ENCODE measurements around the gene CEL.
"Not testable (repeated sequence)": the region's sequence is repeated elsewhere in the genome, so short reads cannot be mapped to it uniquely, and the experiment has no call there.

CEL gene

DNA sequence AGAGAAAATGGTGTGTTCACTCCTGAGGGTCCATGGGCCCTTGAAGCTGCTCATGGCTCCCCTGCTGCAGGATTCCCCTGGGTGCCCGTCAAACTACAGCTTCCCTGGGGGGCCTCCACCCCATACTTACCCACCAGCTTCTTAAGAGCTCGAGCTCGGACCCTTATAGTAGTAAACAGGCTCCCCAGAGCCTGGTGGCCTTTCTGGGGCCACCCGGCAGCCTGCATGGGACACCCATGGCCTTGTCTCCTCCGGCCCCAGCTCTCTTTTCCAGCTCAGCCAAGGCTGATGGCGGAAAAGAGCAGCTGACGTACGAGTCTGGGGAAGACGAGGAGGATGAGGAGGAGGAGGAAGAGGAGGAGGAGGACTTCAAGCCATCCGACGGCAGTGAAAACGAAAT is 4.2 kb upstream of the CEL start:
- no peak overlapping the region for H3K27ac ChIP-seq (ENCODE audit: low read length)
- no peaks in the 10 kb centered on the region for H3K4me1 ChIP-seq (ENCODE audit: control insufficient read depth in 1 of 2, insufficient read depth in 2 of 2, low read length in 2 of 2)
- no peaks in the 10 kb centered on the region for H3K9me3 ChIP-seq (ENCODE audit: control insufficient read depth in 1 of 2, low read length in 2 of 2)
- no peak overlapping the region for H3K4me3 ChIP-seq (ENCODE audit: low read depth in 1 of 2, low read length in 2 of 2)
- H3K36me3 ChIP-seq (ENCODE audit: control insufficient read depth in 1 of 2, insufficient read depth in 2 of 2, low read length in 2 of 2), result peaks cover 22 to 57% of the 10 kb centered on the region in 2 donors
- H3K27me3 ChIP-seq (ENCODE audit: low read depth, low read length), result no peaks in the 10 kb centered on the region

DNA sequence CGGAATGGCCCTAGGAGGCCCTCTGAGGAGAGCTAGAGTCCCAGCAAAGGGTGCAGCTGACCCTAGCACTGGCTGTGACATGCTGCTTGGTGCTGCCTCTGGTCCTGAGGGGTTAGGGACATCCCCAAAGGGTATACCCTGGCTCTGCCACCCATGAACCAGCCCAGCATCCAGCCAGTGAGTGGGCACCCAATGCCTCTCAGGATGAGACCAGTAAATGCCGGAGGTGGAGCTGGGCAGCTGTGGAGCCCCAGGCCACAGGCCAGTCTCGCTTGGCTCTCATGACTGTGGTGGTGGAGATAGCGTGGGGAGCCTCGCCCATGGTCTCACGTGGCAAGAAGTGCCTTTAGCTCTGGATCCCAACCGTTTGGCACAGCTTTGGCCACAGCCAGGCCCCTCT is 3.7 kb upstream of the CEL start:
- Histone ChIP-seq H3K4me3 (ENCODE audit: low read depth in 1 of 2, low read length in 2 of 2) (no peak overlapping the region), H3K36me3 (ENCODE audit: control insufficient read depth in 1 of 2, insufficient read depth in 2 of 2, low read length in 2 of 2) (peaks cover 22 to 55% of the 10 kb centered on the region in 2 donors), H3K9me3 (ENCODE audit: control insufficient read depth in 1 of 2, low read length in 2 of 2) (no peaks in the 10 kb centered on the region), H3K27ac (ENCODE audit: low read length) (no peak overlapping the region), H3K4me1 (ENCODE audit: control insufficient read depth in 1 of 2, insufficient read depth in 2 of 2, low read length in 2 of 2) (no peaks in the 10 kb centered on the region), H3K27me3 (ENCODE audit: low read depth, low read length) (no peaks in the 10 kb centered on the region)

DNA sequence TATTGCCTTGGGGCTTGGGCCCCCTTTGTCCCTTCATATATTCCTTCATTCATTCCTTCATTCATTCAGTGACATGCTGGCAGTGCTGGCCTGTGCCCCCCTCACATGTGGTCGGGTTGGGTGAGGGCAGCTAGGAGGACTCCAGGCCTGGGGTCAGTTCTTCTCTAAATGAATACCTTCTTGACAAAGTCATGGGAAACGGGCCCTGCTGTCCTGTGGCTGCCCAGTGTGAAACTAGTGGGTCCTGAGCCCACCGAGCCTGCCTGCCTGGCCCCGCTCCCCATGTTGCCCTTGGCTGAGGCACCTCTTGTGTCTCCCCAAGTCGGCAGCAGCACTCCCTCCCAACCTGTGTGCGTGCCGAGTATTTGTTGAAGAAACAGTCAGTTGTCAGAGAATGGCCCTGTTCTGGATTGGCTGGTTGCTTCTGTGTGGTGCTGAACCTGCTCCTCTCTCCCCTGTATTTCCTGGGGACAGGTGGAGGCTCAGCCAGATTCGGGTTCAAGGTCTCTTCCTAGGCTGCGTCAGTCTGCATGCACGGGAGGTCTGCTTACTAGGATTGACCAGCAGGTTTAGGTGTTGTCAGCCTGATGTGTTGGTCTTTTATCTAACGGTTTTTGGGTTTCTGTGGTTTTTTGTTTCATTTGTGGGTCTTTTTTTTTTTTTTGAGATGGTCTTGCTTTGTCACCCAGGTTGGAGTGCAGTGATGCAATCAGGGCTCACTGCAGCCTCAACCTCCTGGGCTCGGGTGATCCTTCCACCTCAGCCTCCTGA is 3.0 kb upstream of the CEL start:
- Histone ChIP-seq H3K27me3 (ENCODE audit: low read depth, low read length) (no peaks in the 10 kb centered on the region), H3K36me3 (ENCODE audit: control insufficient read depth in 1 of 2, insufficient read depth in 2 of 2, low read length in 2 of 2) (peaks cover 20 to 48% of the 10 kb centered on the region in 2 donors), H3K9me3 (ENCODE audit: control insufficient read depth in 1 of 2, low read length in 2 of 2) (no peaks in the 10 kb centered on the region), H3K4me3 (ENCODE audit: low read depth in 1 of 2, low read length in 2 of 2) (no peak overlapping the region), H3K4me1 (ENCODE audit: control insufficient read depth in 1 of 2, insufficient read depth in 2 of 2, low read length in 2 of 2) (no peaks in the 10 kb centered on the region), H3K27ac (ENCODE audit: low read length) (no peak overlapping the region)

DNA sequence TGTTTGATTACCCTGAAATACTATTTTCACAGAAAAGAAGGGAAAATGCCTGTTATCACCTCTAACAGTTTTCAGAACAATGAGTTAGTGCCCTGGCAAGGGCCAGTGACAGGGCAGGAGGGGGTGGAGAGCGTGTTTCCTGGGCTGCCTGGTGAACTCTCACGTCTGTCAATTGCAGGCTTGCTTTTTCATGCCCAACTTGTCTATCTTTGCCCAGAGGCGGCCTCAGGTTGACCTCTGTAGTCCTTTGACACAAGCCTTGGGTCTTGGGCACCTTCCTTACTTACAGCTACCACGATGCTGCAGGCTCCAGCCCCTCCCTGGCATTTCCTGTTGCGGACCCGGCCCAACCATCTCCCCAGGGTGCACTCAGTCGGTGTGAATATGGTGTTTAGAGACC is 2.2 kb upstream of the CEL start:
- no peak overlapping the region for H3K4me3 ChIP-seq (ENCODE audit: low read depth in 1 of 2, low read length in 2 of 2)
- no peaks in the 10 kb centered on the region for H3K4me1 ChIP-seq (ENCODE audit: control insufficient read depth in 1 of 2, insufficient read depth in 2 of 2, low read length in 2 of 2)
- H3K36me3 ChIP-seq (ENCODE audit: control insufficient read depth in 1 of 2, insufficient read depth in 2 of 2, low read length in 2 of 2), result peaks cover 15 to 39% of the 10 kb centered on the region in 2 donors
- no peaks in the 10 kb centered on the region for H3K27me3 ChIP-seq (ENCODE audit: low read depth, low read length)
- no peak overlapping the region for H3K27ac ChIP-seq (ENCODE audit: low read length)
- no peaks in the 10 kb centered on the region for H3K9me3 ChIP-seq (ENCODE audit: control insufficient read depth in 1 of 2, low read length in 2 of 2)

DNA sequence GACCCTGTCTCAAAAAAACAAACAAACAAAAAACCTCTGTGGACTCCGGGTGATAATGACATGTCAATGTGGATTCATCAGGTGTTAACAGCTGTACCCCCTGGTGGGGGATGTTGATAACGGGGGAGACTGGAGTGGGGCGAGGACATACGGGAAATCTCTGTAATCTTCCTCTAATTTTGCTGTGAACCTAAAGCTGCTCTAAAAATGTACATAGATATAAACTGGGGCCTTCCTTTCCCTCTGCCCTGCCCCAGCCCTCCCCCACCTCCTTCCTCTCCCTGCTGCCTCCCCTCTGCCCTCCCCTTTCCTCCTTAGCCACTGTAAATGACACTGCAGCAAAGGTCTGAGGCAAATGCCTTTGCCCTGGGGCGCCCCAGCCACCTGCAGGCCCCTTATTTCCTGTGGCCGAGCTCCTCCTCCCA is 1.4 kb upstream of the CEL start:
- Histone ChIP-seq H3K36me3 (ENCODE audit: control insufficient read depth in 1 of 2, insufficient read depth in 2 of 2, low read length in 2 of 2) (peaks cover 15 to 31% of the 10 kb centered on the region in 2 donors), H3K9me3 (ENCODE audit: control insufficient read depth in 1 of 2, low read length in 2 of 2) (no peaks in the 10 kb centered on the region), H3K4me1 (ENCODE audit: control insufficient read depth in 1 of 2, insufficient read depth in 2 of 2, low read length in 2 of 2) (no peaks in the 10 kb centered on the region), H3K27me3 (ENCODE audit: low read depth, low read length) (no peaks in the 10 kb centered on the region), H3K27ac (ENCODE audit: low read length) (no peak overlapping the region), H3K4me3 (ENCODE audit: low read depth in 1 of 2, low read length in 2 of 2) (no peak overlapping the region)

DNA sequence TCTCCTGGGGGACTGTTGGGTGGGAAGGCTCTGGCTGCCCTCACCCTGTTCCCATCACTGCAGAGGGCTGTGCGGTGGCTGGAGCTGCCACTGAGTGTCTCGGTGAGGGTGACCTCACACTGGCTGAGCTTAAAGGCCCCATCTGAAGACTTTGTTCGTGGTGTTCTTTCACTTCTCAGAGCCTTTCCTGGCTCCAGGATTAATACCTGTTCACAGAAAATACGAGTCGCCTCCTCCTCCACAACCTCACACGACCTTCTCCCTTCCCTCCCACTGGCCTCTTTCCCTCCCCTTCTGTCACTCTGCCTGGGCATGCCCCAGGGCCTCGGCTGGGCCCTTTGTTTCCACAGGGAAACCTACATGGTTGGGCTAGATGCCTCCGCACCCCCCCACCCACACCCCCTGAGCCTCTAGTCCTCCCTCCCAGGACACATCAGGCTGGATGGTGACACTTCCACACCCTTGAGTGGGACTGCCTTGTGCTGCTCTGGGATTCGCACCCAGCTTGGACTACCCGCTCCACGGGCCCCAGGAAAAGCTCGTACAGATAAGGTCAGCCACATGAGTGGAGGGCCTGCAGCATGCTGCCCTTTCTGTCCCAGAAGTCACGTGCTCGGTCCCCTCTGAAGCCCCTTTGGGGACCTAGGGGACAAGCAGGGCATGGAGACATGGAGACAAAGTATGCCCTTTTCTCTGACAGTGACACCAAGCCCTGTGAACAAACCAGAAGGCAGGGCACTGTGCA is 590 bp upstream of the CEL start:
- not testable (repeated sequence) for H3K4me1 ChIP-seq (ENCODE audit: control insufficient read depth in 1 of 2, insufficient read depth in 2 of 2, low read length in 2 of 2); H3K9me3 ChIP-seq (ENCODE audit: control insufficient read depth in 1 of 2, low read length in 2 of 2); H3K4me3 ChIP-seq (ENCODE audit: low read depth in 1 of 2, low read length in 2 of 2); H3K27ac ChIP-seq (ENCODE audit: low read length); H3K27me3 ChIP-seq (ENCODE audit: low read depth, low read length)
- peaks cover 12 to 23% of the 10 kb centered on the region in 2 donors for H3K36me3 ChIP-seq (ENCODE audit: control insufficient read depth in 1 of 2, insufficient read depth in 2 of 2, low read length in 2 of 2)

DNA sequence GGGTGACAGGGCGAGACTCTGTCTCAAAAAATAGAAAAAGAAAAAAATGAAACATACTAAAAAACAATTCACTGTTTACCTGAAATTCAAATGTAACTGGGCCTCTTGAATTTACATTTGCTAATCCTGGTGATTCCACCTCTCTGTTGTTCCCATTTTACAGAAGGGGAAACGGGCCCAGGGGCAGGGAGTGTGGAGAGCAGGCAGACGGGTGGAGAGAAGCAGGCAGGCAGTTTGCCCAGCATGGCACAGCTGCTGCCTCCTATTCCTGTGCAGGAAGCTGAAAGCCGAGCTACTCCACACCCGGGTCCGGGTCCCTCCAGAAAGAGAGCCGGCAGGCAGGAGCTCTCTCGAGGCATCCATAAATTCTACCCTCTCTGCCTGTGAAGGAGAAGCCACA is 788 bp downstream of the CEL start:
- H3K4me1 ChIP-seq (ENCODE audit: control insufficient read depth in 1 of 2, insufficient read depth in 2 of 2, low read length in 2 of 2); H3K9me3 ChIP-seq (ENCODE audit: control insufficient read depth in 1 of 2, low read length in 2 of 2); H3K36me3 ChIP-seq (ENCODE audit: control insufficient read depth in 1 of 2, insufficient read depth in 2 of 2, low read length in 2 of 2); H3K27ac ChIP-seq (ENCODE audit: low read length); H3K27me3 ChIP-seq (ENCODE audit: low read depth, low read length); H3K4me3 ChIP-seq (ENCODE audit: low read depth in 1 of 2, low read length in 2 of 2): not testable (repeated sequence)

DNA sequence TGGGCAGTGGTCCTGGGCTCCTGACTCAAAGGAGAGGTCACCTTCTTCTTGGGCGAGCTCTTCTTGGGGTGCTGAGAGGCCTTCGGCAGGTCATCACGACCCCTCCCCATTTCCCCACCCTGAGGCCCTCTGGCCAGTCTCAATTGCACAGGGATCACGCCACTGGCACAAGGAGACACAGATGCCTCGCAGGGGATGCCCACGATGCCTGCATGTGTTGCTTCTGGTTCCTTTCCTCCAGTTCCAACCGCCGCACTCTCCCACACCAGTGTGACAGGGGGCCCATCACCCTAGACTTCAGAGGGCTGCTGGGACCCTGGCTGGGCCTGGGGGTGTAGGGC is 1.3 kb downstream of the CEL start:
- Histone ChIP-seq H3K9me3 (ENCODE audit: control insufficient read depth in 1 of 2, low read length in 2 of 2) (no peaks in the 10 kb centered on the region), H3K27me3 (ENCODE audit: low read depth, low read length) (no peaks in the 10 kb centered on the region), H3K4me3 (ENCODE audit: low read depth in 1 of 2, low read length in 2 of 2) (no peak overlapping the region), H3K36me3 (ENCODE audit: control insufficient read depth in 1 of 2, insufficient read depth in 2 of 2, low read length in 2 of 2) (peaks cover 4 to 7% of the 10 kb centered on the region in 2 donors), H3K27ac (ENCODE audit: low read length) (no peak overlapping the region), H3K4me1 (ENCODE audit: control insufficient read depth in 1 of 2, insufficient read depth in 2 of 2, low read length in 2 of 2) (no peaks in the 10 kb centered on the region)

DNA sequence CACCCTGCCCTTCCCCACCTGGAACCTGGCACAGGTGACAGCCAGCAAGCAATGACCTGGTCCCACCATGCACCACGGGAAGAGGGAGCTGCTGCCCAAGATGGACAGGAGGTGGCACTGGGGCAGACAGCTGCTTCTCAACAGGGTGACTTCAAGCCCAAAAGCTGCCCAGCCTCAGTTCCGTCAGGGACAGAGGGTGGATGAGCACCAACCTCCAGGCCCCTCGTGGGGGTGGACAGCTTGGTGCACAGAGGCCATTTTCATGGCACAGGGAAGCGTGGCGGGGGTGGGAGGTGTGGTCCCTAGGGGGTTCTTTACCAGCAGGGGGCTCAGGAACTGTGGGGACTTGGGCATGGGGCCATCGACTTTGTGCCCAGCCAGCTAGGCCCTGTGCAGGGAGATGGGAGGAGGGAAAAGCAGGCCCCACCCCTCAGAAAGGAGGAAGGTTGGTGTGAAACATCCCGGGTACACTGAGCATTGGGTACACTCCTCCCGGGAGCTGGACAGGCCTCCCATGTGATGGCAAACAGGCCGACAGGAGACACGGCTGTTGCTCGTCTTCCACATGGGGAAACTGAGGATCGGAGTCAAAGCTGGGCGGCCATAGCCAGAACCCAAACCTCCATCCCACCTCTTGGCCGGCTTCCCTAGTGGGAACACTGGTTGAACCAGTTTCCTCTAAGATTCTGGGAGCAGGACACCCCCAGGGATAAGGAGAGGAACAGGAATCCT is 1.9 kb downstream of the CEL start:
- Histone ChIP-seq H3K9me3 (ENCODE audit: control insufficient read depth in 1 of 2, low read length in 2 of 2) (no peaks in the 10 kb centered on the region), H3K36me3 (ENCODE audit: control insufficient read depth in 1 of 2, insufficient read depth in 2 of 2, low read length in 2 of 2) (peaks cover 0 to 3% of the 10 kb centered on the region in 2 donors), H3K27me3 (ENCODE audit: low read depth, low read length) (no peaks in the 10 kb centered on the region), H3K4me1 (ENCODE audit: control insufficient read depth in 1 of 2, insufficient read depth in 2 of 2, low read length in 2 of 2) (no peaks in the 10 kb centered on the region), H3K4me3 (ENCODE audit: low read depth in 1 of 2, low read length in 2 of 2) (no peak overlapping the region), H3K27ac (ENCODE audit: low read length) (no peak overlapping the region)

DNA sequence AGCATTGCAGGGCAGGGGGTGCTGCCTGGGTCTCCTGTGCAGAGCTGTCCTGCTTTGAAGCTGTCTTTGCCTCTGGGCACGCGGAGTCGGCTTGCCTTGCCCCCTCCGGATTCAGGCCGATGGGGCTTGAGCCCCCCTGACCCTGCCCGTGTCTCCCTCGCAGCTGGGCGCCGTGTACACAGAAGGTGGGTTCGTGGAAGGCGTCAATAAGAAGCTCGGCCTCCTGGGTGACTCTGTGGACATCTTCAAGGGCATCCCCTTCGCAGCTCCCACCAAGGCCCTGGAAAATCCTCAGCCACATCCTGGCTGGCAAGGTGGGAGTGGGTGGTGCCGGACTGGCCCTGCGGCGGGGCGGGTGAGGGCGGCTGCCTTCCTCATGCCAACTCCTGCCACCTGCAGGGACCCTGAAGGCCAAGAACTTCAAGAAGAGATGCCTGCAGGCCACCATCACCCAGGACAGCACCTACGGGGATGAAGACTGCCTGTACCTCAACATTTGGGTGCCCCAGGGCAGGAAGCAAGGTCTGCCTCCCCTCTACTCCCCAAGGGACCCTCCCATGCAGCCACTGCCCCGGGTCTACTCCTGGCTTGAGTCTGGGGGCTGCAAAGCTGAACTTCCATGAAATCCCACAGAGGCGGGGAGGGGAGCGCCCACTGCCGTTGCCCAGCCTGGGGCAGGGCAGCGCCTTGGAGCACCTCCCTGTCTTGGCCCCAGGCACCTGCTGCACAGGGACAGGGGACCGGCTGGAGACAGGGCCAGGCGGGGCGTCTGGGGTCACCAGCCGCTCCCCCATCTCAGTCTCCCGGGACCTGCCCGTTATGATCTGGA is 2.7 kb downstream of the CEL start:
- H3K27me3 ChIP-seq (ENCODE audit: low read depth, low read length), result no peaks in the 10 kb centered on the region
- H3K27ac ChIP-seq (ENCODE audit: low read length), result no peak overlapping the region
- no peaks in the 10 kb centered on the region for H3K4me1 ChIP-seq (ENCODE audit: control insufficient read depth in 1 of 2, insufficient read depth in 2 of 2, low read length in 2 of 2)
- peaks cover 0 to 3% of the 10 kb centered on the region in 2 donors for H3K36me3 ChIP-seq (ENCODE audit: control insufficient read depth in 1 of 2, insufficient read depth in 2 of 2, low read length in 2 of 2)
- no peaks in the 10 kb centered on the region for H3K9me3 ChIP-seq (ENCODE audit: control insufficient read depth in 1 of 2, low read length in 2 of 2)
- no peak overlapping the region for H3K4me3 ChIP-seq (ENCODE audit: low read depth in 1 of 2, low read length in 2 of 2)

DNA sequence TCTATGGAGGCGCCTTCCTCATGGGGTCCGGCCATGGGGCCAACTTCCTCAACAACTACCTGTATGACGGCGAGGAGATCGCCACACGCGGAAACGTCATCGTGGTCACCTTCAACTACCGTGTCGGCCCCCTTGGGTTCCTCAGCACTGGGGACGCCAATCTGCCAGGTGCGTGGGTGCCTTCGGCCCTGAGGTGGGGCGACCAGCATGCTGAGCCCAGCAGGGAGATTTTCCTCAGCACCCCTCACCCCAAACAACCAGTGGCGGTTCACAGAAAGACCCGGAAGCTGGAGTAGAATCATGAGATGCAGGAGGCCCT is 3.2 kb downstream of the CEL start:
- Histone ChIP-seq H3K27ac (ENCODE audit: low read length) (no peak overlapping the region), H3K27me3 (ENCODE audit: low read depth, low read length) (no peaks in the 10 kb centered on the region), H3K9me3 (ENCODE audit: control insufficient read depth in 1 of 2, low read length in 2 of 2) (no peaks in the 10 kb centered on the region), H3K36me3 (ENCODE audit: control insufficient read depth in 1 of 2, insufficient read depth in 2 of 2, low read length in 2 of 2) (peaks cover 0 to 3% of the 10 kb centered on the region in 2 donors), H3K4me1 (ENCODE audit: control insufficient read depth in 1 of 2, insufficient read depth in 2 of 2, low read length in 2 of 2) (no peaks in the 10 kb centered on the region), H3K4me3 (ENCODE audit: low read depth in 1 of 2, low read length in 2 of 2) (no peak overlapping the region)
